ENCODE results near the gene SDCCAG8.

SDCCAG8 gene

DNA sequence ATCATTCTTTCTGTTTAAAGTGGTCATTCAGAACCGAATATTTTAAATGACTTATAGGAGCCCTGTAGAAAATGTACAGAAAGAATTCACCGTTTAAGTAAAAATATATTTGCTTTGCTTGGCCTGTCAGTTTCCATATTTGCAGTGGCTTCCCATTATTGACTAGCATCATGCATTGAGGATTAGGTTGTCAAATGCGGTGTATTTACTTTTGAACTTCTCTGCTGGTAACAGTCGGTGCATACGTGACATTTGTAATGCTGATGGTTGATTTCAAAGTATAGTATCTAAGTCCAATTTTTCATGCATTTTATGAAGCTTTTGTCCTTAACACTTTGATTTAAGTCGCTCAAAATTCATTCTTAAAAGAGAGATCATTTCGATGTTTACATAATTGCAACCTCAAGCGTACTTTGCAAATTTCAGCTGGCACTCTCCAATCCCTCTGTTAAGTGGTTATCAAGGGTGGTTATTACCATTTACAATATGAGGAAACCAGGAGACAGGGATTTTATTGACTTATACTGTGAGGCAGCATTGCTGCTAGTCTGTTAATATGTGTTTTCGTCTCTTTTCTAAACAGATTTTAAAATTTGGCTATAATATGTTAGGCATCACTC lies 201.6 kb downstream of the SDCCAG8 start:
- no peak for DNase-seq (ENCODE audit: low read depth)

DNA sequence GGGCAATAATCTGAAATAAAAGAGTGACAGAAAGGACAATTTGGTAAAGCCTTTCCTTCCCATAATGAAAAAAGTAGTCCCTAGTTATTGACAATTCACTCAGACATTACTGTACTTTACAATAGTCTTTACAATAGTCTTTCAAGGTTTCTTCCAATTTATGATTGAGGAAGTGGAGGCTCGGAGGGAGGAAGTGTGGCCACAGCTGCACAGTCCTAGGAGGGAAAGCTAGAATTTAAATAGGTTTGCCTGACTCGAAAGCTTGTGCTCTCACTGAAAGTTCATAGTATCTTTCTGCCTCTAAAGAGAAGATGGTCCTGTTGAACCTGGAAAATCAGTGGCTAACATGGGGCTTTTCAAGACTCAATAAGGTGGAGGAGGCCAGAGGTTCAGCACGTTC lies 203.2 kb downstream of the SDCCAG8 start:
- DNase-seq (ENCODE audit: low read depth): no peak

DNA sequence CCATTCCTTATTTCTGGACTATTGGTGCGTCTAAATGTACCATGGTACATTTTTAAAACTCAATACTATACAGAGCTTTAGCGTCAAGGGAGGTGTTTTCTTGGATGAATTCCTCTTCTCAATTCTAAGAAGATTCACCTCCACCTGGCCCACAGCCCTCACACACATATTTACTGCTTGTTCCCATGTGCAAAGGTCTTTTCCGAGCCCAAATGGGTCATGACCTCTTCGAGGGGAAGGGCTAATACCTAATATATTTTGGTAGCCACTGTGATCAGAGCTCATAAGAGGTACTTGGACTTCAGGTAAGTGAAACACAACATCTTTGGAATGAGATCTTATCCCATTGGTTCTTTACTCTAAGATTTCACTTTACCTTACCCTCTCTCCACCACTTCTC lies 205.9 kb downstream of the SDCCAG8 start:
- no peak for DNase-seq (ENCODE audit: low read depth)

DNA sequence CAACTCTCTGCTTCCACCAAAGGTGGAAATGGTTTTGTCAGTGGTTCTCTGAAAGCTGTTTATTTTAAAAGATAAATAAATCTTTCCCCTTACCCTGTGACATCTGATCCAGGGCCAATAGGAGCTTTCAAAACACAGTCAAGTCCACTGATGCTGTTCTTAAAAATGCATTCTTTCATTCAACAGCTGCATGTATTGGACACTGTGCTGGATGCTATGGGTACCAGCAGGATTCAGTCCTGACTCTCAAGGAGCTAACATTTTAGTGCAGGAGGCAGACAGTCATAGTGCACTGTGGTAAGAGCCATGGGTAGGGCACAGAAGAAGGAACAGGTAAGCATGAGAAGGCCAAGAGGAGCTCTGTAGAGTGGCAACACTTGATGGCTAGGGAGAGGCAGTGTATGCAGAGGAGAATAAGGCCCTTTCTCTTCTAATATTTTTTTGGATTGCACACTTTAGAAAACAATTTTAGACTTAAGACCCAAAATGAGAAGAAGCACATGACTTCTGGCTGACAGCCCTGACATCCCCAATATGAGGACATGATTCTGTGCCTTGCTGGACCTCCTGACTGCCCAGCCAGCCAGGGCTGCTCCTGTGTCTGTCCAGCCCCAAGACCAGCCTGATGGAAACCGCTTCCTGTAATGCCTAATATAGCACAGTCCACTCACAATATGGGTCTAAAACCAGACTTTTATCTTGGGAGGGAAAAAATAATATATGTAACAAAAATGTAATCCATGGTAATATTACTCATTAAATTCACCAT lies 207.3 kb downstream of the SDCCAG8 start:
- DNase-seq (ENCODE audit: low read depth): no peak

DNA sequence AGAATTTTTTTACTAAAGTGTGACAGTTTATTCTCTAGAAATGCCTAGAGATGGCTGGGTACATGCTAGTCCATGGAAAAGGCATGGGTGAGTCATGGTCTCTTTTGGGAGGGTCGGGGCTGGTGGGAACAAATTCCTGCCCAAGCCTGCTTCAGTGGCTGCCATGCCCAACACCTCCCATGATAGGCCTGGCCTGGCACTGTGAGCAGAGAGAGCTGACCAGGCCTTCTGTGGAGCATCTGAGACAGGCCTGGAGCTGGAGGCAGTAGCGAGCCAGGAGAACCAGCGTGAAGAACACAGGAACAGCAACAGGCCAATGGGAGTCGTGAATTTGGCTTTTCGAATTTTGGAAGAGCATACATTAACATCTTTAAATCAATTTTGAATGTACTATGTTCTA lies 209.2 kb downstream of the SDCCAG8 start:
- DNase-seq (ENCODE audit: low read depth): no peak

DNA sequence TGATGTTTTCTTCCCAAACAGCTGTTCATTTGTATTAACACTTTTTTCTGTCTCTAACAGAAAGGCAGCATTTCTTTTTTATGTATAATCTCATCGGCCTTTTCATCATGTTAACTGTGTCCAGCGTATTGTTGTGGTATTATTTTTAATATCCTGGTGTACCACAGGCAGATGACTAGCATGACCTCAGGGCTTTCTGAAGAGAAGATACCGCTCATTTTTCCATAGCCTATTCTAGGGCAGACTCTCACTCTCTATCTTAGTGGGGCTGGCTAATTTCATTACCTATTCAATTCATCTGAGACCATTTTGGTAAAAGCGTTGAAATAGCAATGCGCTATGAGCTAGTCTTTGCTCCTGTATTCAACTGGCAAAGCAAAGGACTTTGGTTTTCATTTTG lies 209.9 kb downstream of the SDCCAG8 start:
- DNase-seq (ENCODE audit: low read depth): no peak

DNA sequence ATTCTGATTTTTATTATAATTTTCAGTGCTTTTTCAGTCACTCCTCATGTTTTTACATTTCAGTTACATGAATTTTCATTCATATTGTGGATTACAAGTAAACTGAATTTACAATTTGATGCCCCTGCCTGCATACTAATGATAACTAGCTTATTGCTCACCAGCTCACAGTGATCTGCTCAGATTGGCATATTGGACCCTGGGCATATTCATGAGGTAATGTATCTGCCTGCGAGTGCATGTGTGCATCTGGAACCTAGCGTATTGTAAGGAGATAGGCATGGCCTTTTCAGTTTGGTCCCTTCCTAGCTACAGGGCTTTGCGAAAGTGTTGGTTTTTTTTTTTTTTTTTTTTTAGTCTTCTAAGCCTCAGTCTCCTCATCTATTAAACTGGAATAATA lies 213.7 kb downstream of the SDCCAG8 start:
- DNase-seq (ENCODE audit: low read depth): no peak

DNA sequence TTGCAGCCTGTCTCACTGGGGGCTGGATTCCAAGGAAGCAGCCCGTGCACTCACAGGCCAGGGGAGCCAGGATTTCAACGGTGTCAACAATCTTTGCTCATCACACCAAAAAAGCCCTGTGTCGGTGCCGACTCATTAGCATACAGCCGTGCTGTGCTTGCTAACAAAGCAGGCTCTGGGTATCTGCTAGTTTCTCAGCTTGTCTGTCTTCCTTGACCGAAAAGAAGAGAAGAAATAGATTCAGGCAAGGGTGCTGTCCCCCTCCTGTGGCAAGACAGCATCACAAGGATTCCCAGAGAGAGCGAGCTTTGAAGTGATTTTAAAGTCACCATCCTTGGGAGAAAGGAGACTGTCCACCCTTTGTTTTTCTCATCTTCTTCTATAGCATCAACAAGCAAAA lies 214.7 kb downstream of the SDCCAG8 start:
- DNase-seq (ENCODE audit: low read depth): no peak

DNA sequence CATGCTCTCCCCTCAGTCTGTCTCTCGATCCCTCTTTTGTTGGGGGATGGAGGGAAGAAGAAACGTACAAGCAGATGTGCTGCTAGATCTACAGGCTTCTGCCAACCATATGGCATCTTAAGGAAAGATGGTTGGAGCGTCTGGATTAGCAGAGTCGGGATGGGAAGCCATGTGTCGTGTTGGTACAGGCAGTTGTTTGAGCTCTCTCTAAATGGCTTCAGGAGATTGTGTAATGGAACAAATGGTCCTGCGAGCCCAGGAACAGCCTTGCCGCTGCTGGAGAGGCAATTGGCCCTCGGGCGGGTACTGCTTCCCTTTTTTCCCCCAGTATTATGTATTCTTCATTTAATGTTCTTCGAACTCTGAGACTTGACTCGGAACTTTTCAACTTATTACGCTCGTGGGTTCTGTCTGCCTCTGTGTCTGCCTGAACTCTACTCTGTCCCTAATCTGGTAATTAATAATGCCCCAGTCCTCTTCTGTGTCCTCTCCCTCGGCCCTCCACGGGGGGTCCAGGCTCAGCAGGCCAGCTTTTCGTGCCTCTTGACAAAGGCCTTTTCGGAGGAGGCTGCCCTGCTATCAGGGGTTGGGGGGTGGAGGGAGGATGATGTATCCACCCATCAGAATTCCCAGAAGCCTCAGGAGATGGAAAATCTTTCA lies 215.3 kb downstream of the SDCCAG8 start:
- no peak for DNase-seq (ENCODE audit: low read depth)

DNA sequence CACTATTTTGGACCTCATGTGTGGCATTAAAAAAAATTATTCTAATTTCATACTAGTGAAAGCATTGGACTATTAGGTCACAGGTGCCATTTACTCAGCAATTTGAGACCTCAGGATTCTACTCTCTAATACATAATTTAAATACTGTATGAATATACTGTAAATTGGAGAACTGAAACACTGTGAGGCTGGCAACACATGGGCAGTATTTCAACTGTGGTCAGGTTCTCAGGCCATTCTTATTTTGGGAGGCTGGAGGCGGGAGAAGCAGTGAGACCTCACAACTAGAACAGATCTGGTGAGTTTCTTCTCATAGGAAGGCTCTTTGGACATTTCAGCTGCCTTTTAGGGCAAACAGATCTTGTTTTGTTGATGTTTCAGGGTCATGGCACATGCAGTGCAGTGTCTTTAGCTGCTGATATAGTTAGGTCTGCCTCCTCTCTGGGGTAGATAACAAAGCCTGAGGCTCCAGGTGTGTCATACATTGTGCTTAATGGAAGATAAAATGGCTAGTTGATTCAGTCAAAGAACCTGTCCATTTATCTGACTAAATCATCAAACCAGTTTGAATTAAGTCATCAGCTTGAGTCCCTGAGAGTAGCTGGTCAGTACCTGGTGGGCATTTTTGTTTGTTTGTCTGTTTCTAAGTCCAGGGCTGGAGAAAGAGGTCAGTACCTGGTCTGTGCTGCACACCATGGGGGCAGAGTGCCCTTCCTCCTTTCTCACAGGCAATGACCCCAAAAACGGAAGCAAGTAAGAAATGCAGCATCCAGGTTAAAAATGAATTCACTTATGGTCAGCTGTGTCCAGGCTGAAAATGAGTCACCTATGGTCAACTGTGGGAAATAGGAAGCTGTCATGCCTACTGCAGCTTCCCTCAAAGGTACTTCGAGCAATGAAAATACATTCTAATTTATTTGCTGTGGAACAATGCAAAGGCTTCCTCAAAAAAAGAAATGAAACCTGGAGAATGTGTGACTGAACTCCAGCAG lies 216.2 kb downstream of the SDCCAG8 start:
- no peak for DNase-seq (ENCODE audit: low read depth)

DNA sequence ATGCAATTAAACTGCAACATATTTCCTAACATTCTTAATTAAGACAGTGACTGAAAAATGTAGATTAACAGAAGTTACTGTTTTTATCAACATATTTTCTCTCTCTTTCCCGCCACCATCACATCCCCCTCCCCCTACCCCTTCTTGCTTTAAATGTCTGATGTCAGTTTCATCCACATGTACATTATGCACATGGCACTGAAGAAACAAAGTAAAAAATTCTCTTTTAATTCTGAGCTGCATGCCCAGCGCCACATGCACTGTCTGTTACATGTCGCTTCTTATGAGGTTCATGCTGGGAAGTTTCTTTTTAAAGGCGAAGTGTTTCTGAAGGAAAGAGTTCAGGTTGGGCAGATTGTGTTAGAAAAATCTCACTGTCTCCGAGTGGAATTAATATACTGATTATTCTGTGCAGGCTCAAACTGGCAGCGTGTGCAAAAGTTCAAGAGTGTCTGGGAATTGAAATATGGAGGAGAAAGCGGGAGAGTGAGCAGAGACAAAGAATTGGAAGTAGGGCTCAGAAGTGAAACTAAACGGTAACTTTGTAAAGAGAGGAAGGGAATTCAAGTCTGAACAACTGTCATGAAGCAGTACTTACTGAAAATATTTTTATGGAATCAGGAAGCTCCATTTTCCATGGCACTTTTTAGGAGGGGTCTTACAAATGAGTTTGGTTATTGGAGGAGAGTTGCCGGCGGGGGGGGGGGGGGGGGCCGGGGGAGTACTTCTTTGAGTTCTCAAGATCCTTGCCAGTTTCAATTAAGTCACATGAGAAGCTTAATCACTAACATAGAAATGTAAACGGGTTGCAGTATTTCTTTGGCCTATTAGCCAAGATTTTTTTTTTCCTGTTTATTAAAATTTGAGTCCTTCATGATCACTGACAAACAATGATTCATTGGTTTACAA lies 217.6 kb downstream of the SDCCAG8 start:
- DNase-seq (ENCODE audit: low read depth): no peak

DNA sequence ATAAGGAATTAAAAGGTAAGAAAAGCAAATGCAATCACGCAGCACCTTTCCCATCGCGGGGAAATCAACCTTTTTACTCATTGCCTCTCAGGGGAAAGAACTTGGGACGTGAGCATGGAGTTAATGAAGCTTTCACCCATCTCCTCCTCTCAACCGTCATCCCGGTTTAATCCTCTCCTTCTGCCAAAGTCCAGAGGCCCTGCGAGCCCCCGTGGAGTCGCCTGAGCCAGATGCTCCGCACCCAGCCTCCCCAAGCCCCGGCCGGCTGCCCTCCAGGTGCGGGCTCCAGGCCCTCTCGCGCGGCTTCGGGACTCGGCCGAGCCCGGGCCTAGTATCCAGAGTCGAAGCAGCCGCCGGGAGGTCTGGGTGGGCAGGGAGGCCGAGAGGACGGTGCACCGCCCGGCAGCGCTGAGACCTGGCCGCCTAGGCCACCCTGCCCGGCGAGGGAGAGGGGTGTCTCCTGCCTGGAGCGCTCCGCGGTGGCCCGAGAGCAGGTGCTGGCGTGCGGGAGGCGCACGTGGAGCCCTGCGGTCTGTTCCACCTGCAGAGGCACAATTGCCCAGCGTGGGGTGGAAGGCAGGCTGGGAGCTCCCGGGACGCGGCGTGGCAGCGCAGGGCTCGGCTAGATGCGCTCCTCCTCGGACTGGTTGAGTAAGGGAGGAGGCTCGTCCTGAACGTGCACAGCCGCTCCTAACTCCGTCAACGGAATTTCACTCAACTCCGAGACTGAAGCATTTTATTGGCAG lies 218.5 kb downstream of the SDCCAG8 start:
- DNase-seq (ENCODE audit: low read depth): no peak

DNA sequence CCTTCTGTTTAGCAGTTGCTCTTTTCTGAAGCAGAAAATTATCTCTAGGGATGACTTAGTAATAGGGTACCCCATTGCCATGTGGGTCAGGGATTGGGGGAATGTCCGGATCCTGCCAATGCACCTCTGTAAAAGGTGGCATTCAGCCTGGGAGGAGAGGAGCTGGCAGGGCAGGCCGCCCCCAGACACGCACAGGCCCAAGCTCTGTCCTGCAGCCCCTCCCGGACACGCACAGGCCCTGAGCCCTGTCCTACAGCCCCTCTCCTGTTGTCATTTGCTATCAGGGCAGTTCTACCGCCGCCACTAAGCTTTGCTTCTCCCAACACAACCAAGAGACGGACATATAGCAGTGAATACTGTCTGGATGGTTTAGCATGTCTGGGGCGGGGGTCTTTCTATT lies 219.1 kb downstream of the SDCCAG8 start:
- DNase-seq (ENCODE audit: low read depth): no peak

DNA sequence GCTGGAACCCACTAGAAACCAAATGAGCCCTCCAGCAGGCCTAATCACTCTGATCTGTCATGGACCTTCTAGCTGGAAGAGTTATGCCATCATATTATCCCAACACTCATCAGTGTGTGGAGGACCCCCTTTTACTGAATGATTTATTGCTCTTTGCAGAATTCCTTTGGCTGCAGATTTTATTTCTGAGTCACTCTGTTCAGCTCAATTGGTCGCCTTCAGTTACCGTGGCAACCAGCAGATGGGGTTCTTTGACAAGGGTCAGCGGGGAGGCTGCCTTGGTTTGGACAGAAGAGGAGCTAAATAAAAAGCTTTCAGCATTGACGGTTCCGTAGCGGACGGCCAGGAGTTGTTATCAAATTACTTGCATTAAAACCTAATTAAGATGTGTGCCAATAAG lies 220.1 kb downstream of the SDCCAG8 start:
- DNase-seq (ENCODE audit: low read depth): no peak

DNA sequence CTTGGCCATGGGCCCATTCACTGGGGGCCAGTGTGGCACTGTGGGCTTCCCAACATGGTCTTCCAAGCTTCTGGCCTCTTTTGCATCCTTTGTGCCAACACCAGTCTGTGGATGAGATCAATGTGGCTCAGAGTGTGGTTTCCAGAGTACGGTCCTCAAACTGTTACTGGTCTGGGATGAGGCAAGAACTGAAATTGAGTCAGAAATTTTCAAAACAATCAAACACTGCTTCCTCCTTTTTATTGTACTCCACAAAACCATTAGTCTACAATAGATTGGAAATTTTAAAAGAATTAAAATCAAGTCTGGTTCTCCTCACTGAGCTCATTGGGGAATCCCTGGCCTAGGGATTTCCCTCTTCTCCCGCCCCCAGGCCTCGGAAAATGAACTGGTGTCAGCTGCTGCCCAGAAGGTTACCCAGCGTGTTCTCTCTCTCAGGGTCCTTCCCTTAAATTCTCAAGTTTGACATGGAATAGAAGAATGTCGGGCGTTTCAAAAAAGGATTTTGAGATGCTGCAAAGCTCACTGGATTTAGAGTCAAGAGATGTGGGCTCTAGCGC lies 222.0 kb downstream of the SDCCAG8 start:
- no peak for DNase-seq (ENCODE audit: low read depth)

DNA sequence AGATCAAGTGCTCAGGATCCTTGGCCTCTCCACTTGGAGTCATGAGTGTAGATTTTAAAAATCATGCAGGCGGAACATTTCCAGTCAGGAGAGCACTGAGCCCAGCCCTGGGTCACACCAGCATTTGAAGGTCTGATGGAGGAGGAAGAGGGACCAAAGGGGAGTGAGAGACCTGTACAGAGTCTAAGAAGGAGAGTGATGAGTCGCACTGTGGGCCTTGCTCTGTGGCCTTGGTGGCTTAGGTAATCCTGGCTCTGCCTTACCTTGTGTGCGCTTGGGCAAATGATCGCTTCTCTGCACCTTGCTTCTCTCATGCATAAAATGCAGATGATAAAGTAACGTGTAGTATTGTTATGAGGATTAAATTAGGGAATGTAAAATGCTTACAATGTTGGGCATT lies 225.3 kb downstream of the SDCCAG8 start:
- no peak for DNase-seq (ENCODE audit: low read depth)

DNA sequence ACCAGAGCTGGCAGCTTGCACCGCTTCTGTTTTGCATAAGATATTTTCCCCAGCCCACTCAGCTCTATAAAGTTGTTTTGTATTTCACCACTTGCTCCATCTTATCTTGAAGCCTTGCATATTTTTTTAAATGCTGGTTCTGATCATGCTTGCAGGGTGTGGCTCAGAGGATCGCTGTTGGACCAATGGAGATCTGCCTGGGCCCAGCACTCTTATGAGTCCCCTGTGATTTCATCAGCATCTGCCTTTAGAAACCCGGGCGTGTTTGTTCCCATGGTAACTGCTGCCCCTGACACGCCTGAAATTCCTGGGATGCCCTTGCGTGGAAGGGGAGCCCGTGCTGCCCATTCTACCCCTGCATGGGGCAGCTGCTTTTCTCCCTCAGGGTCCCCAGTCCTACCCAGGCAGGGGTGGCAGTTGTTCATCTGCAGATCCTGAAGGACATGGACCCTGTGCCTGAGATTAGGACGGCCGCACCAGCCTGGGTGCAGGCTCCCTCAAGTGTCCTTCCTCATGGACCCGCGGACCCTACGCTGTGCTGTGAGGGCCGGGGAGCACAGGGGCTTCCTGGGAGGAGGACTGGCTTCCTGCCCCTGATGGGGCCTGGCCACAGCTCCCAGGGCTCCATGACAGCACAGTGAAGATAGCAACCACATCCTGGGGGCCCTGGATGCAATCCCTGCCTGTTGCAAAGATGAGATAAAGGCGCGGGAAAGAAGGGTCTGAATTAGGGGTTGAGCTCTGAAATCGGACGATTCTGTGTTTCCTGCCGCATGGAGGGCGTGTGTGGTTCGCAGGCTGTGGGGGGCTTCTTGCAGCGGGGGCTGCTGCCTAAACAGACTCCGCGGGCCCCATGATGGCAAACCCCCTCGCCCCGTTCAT lies 226.5 kb downstream of the SDCCAG8 start:
- DNase-seq (ENCODE audit: low read depth): no peak

DNA sequence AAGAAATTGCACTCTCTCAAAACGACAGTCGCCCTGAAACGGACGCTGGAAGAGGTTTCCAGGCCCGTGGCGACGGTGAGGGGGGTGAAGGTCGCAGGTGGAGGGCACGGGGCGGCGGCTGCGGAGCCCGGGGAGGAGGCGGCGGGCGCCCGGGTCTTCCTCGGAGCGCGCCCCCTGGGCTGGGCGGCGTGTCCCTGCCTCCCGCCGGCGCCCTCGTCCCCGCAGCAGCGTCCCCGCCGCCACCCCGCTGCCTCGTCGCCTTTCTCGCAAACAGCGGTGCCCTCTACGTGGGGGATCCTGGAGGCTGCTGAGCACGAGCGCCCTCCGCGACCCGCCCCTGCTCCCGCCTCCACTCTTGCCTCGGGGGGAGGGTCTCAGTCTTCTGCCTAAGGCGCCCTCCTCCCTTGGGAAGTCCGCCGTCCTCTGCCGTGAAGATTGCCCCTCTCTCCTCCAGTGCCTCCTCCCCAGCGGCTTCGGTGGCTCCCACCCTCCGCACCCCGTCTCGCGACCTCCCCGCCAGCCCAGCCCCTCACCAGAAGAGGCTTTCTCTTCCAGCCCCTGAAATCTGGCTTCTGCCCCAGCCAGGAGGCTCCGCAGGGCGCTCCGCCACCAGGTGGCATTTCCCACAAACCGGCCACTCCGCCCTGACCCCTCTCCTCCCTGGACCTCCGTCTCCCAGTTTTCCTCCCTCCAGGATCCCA lies 227.4 kb downstream of the SDCCAG8 start:
- DNase-seq (ENCODE audit: low read depth): no peak

Measured in activated T-helper 1 cell treated with Interleukin-2 at 50 U/mL for 16 hours (primary cell).